ENCODE data around the gene SLC28A3.
A peak's percentile ranks its signal among the peaks of the same experiment; 100 is the strongest.

Gene SLC28A3

DNA sequence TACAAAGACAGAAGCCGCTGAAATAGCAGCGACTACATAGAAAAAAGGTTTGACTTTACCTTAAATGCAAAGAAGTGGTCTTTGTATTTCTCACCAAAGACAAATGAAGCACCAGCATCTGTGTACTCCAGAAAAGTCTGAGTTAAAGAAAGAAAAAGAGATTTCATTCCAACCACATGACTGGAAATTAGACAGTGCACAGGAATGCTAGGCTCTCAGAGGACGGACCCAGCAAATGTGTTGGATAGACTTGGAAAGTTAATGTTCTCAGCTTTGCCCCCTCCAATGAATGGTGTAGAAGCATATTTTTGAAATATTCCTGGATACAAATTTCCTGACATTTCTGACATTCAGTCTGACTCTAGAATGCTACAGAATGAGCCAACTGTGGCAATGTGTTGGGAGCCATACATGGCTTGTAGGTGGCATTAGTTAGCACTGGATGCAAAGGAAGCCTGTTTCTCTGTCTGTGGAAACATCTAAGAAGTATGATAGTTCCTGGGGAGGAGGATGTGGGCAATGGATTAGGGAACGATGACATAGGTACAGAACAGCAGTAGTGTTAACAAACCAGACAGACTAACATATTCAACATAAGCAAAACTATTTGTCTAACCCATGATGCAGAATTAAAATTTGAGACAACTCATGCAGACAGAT is 43.3 kb downstream of the SLC28A3 start:
- DNase-seq = no peak

GRCh38 chr9:84296146-84296843 is 44.3 kb downstream of the SLC28A3 start:
- no peak for DNase-seq

- no peak for DNase-seq
Measured at GRCh38 chr9:84294241-84294950, 46.2 kb downstream of the SLC28A3 start.

GRCh38 chr9:84293001-84293798 is 47.4 kb downstream of the SLC28A3 start:
- DNase-seq = peak; percentile 35 to 42

GRCh38 chr9:84285381-84285780 is 55.2 kb downstream of the SLC28A3 start:
- no peak for DNase-seq

GRCh38 chr9:84283946-84284345 is 56.6 kb downstream of the SLC28A3 start:
- DNase-seq = no peak

DNA sequence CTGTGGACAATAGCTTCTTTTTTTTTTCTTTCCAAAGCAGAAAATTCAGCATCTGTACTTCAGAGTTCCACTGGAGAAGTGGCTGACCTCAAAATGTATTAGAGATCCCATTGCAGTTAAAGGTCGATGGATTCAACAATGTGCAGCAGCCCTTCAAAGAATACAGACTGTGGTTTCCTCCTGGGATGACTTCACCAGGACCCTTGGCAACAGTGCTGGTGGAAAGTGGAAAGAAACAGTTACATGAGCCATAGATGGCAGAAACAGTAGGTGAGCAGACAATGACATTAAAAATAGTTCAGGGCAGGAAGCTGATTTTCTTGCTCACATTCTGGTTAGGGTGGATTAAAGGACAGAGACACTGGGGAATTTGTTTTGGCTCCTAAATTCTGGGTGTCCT is 62.4 kb downstream of the SLC28A3 start:
- no peak for DNase-seq

- no peak for DNase-seq
Measured at GRCh38 chr9:84277646-84278045, 62.9 kb downstream of the SLC28A3 start.

DNA sequence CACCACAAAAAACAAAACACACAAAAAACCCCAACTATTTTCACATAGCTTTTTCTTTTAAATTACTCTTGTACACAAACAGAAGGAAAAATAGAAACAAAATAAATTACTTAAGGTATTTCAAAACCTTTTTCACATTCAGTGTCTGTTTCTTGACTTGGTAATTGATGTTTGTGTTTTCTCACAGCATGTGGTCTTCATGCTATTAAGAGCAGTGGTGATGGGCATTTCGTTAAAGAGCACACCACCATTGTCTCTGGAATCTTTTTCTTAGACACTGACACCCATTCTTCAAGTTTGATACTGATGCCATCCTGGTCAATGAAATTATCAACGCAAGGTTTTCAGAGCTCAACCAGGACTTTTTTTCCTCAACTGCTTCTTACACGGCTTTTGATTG is 63.8 kb downstream of the SLC28A3 start:
- DNase-seq = no peak

- no peak for DNase-seq
Measured at GRCh38 chr9:84271921-84272556, 68.5 kb downstream of the SLC28A3 start.

DNA sequence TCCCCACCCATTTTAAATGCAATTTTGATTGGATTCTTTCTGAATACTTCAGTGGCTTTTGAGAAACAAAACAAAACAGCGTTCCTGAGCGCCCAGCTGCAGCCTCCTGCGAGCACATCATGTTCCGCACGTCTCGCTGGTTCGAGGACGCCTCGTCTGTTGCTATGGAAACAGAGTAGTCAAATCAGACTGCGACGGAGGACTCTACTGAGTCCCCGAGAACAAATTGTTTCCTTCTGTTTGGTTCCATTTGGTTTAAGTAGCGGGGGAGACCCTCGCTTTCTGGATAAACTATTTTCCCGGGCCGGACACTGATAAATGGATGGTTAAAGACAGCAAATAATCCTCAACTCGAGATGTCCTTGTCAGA is 69.0 kb downstream of the SLC28A3 start:
- no peak for DNase-seq

GRCh38 chr9:84270847-84271530 is 69.6 kb downstream of the SLC28A3 start:
- no peak for DNase-seq

DNA sequence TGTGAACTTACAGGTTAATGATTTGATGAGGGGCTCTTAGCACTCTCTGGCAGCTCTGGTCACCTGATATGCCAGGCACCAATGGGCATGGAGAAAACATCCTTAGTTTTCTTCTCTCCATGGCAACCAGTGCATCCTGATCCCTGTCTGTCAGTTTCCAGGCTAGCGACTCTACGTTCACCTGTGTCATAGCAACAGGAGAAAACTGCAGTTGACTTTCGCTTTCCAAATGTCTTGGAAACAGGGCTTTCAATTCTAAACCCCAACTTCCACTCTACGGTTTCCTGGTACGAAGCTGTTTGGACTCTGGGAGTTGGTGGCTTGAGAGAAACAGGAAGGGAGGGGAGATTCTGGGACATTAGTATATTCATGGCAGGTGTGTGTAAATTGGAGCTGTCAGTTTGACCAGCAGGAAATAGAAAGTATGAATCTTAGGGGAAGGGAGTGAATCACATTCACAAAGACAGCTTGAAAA is 74.4 kb downstream of the SLC28A3 start:
- DNase-seq = no peak

DNA sequence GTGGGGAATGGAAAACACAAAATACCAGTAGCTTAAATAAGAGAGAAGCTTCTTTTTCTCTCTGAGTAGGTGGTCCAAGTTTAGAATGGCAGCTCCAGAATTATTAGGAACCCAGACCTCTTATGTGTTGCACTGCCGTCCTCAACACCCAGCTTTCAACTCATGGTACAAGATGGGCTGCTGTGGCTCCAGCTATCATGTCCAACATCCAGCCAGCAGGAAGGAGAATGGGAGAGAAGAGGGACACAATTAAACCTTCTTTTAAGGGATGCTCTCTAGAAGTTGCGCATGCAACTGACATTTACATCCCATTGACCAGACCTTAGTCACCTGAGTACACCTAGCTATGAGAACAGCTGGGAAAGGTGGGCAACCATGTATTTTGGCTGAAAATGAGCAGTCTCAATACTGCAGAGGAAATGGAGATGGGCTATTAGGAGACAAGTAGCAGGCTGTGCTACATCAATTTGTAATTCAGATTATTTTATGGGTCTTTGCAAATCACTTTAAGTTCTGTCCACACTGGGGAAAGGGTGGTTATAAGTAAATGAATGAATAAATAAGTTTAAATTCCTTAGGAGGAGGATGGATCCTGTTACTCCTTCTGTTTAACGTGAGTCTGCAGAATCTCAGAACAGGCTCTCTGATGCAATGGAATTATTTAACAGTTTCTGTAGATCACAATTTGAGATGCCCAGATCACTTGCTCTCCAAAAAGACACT is 76.1 kb downstream of the SLC28A3 start:
- DNase-seq = no peak

DNA sequence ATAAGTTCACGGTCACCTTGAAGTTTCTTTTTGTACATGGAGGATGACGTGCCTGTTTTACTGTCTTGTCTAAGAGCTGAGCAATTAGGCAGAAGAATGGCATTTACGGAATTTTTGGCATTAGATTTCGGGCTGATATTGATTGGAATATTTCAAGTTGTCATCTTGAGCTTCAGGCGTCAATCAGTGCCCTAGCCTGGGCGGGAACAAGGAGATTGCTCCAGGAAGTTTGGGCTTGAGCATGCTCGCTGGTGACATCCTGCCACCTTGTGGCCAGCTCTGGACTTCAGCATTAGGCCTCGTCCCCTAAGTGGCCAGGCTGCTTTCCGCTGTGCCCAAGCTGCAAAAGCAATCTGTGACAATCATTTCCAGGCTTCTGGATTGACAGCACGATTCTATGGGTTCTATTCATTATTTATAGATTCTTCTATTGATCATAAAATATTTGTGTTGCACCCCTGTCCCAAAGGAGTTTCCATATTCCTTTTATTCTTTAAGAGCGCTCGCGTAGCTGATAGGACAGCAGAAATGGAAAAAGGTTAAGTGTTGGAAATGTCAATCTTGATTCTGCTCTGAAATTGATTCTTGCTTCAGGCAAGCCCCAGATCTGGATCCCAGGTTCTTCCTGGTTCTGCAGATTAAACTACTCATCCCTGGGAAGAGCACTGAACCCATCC is 79.3 kb downstream of the SLC28A3 start:
- DNase-seq = peak; percentile 44 to 46

- DNase-seq = no peak
Measured at GRCh38 chr9:84258371-84258770, 82.2 kb downstream of the SLC28A3 start.

GRCh38 chr9:84255696-84256095 is 84.9 kb downstream of the SLC28A3 start:
- DNase-seq = no peak

DNA sequence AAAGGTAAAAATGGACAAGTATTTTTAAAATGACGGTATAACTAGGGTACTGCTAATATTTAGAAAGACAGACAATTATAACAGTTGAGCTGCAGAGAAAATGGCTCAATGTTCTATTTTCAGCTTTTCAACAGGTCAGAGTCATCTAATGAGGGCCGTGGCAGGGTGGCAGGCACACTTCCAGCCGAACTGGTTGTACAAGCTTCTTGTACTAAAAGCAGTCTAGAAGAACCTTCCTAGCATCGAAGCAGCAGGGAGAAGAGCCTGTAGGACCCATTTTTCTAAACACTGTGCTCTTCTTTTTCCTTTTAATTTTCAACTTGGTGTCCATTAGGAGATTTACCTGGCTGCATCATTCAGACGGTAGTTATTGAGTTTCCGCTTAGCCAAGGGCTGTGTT is 85.6 kb downstream of the SLC28A3 start:
- DNase-seq = no peak

- DNase-seq = no peak
Measured at GRCh38 chr9:84251921-84252320, 88.6 kb downstream of the SLC28A3 start.

DNA sequence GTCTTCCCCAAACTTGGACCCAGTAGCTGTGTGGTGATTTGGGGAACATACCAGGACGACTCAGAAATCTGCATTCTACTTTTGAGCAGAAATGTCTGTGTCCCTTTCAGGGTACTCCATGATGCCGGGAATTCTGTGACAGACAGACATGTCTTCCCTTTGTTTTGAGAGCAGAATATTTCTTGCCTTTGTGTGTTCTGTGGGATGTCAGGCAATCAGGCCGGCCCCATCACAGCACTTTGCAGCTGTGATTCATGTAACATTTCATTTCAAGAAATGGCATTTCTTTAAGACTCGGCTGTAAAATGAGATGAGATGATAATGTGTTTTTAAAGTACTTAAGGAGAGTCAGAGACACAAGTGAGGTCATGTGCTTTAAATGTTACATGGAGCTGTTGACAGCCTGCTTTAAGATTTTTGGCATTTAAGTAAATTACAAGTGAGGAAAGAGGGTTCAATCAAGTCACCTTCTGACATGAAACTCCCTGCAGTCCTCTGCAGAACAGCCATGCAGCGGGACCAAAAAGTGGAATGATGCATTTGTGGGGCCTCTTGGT is 98.7 kb downstream of the SLC28A3 start:
- no peak for DNase-seq
